K562 (cell line): ENCODE results near the gene ZER1. TPM values are rescaled to one million over a fixed set of nuclear protein-coding genes. Genes with fewer than 3 reads are reported as not detected.

Experiments
- CBX1 ChIP-seq: sonication (generic); IDR thresholded peaks from 2 replicates; pipeline ENCODE4 v1.6.1; 2016; ENCODE audit warnings: antibody characterized with exemption, low read depth, mild to moderate bottlenecking
- CBX8 ChIP-seq: fragments of 200-600 bp; sonication (generic); IDR thresholded peaks from 2 replicates; pipeline ENCODE4 v1.6.1; 2012; ENCODE audit warnings: borderline replicate concordance, mixed run types, low read depth, mild to moderate bottlenecking, moderate library complexity, mixed read lengths, low read length, control low read depth, inconsistent platforms; ENCODE audit not compliant: poor library complexity, severe bottlenecking; ENCODE audit errors: extremely low read depth
- CXXC5 ChIP-seq: fragments of 250-450 bp; sonication (Bioruptor Pico); IDR thresholded peaks from 2 replicates; pipeline ENCODE4 v1.8.0; 2022; ENCODE audit warnings: inconsistent platforms, mild to moderate bottlenecking, moderate library complexity
- FOS ChIP-seq: IDR thresholded peaks from 3 replicates; pipeline ENCODE4 v1.6.1; 2011; ENCODE audit not compliant: insufficient read length; ENCODE audit errors: extremely low read depth
- HDGF ChIP-seq: fragments of 450-650 bp; IDR thresholded peaks from 2 replicates; pipeline ENCODE4 v1.6.1; 2016
- LARP7 ChIP-seq: fragments of 450-650 bp; IDR thresholded peaks from 2 replicates; pipeline ENCODE4 v1.6.1; 2016
- MAX ChIP-seq: sonication (generic); formaldehyde crosslinking; IDR thresholded peaks from 2 replicates; pipeline ENCODE4 v1.9.0; 2022; ENCODE audit warnings: mild to moderate bottlenecking, missing genetic modification reagents
- MEF2D ChIP-seq: conservative IDR thresholded peaks from 2 replicates; pipeline ENCODE4 v1.6.1; 2016; ENCODE audit warnings: low read depth, missing genetic modification characterization, missing compliant biosample characterization
- MEIS2 ChIP-seq: fragments of 450-650 bp; IDR thresholded peaks from 2 replicates; pipeline ENCODE4 v1.6.1; 2014; ENCODE audit warnings: mild to moderate bottlenecking; ENCODE audit not compliant: partially characterized antibody
- MLLT1 ChIP-seq, 2 experiments: fragments of 450-650 bp; IDR thresholded peaks; 2 replicates each; pipeline ENCODE4 v1.6.1; 2016
- NCOA4 ChIP-seq: fragments of 450-650 bp; IDR thresholded peaks from 2 replicates; pipeline ENCODE4 v1.6.1; 2018; ENCODE audit warnings: mild to moderate bottlenecking; ENCODE audit not compliant: partially characterized antibody
- NCOA6 ChIP-seq: fragments of 450-650 bp; IDR thresholded peaks from 2 replicates; pipeline ENCODE4 v1.6.1; 2017; ENCODE audit warnings: mild to moderate bottlenecking
- NFE2L1 ChIP-seq: fragments of 450-650 bp; IDR thresholded peaks from 2 replicates; pipeline ENCODE4 v1.6.1; 2016; ENCODE audit warnings: missing genetic modification characterization, low read depth, mild to moderate bottlenecking, missing compliant biosample characterization, moderate library complexity, borderline replicate concordance
- NR1H2 ChIP-seq: sonication (generic); formaldehyde crosslinking; IDR thresholded peaks from 2 replicates; pipeline ENCODE4 v1.4.0; 2020; ENCODE audit warnings: mild to moderate bottlenecking, missing genetic modification reagents
- PHB ChIP-seq: fragments of 250-450 bp; sonication (Bioruptor Pico); IDR thresholded peaks from 2 replicates; pipeline ENCODE4 v1.5.0; 2021
- PRMT5 ChIP-seq: sonication (generic); formaldehyde crosslinking; IDR thresholded peaks from 2 replicates; pipeline ENCODE4 v1.5.0; 2020; ENCODE audit warnings: missing genetic modification reagents
- SIN3B ChIP-seq: fragments of 450-650 bp; IDR thresholded peaks from 2 replicates; pipeline ENCODE4 v1.6.1; 2017; ENCODE audit warnings: low read depth, mild to moderate bottlenecking, moderate library complexity
- SMARCA5 ChIP-seq: fragments of 450-650 bp; IDR thresholded peaks from 2 replicates; pipeline ENCODE4 v1.6.1; 2016
- SMARCC2 ChIP-seq: fragments of 450-650 bp; IDR thresholded peaks from 2 replicates; pipeline ENCODE4 v1.6.1; 2017; ENCODE audit warnings: antibody characterized with exemption, moderate library complexity, mild to moderate bottlenecking, low read depth
- SREBF2 ChIP-seq: sonication (generic); formaldehyde crosslinking; IDR thresholded peaks from 2 replicates; pipeline ENCODE4 v1.4.0; 2020; ENCODE audit warnings: mild to moderate bottlenecking, missing genetic modification reagents
- TBP ChIP-seq: optimal IDR thresholded peaks from 2 replicates; pipeline ENCODE3; 2011; ENCODE audit warnings: low read depth, low read length, improper control_type of control experiment
- ZFP91 ChIP-seq: sonication (generic); formaldehyde crosslinking; IDR thresholded peaks from 2 replicates; pipeline ENCODE4 v1.8.0; 2022; ENCODE audit warnings: mild to moderate bottlenecking, missing genetic modification reagents
- ZNF143 ChIP-seq: sonication (generic); formaldehyde crosslinking; IDR thresholded peaks from 2 replicates; pipeline ENCODE4 v1.9.0; 2022; ENCODE audit warnings: mild to moderate bottlenecking, missing genetic modification reagents
- ZNF146 ChIP-seq: IDR thresholded peaks from one replicate; pipeline ENCODE4 v1.6.1; 2018; ENCODE audit warnings: missing compliant biosample characterization; ENCODE audit not compliant: unreplicated experiment
- ZNF445 ChIP-seq: fragments of 250-450 bp; sonication (Bioruptor Pico); IDR thresholded peaks from 2 replicates; pipeline ENCODE4 v1.4.0; 2020; ENCODE audit warnings: low read depth, mild to moderate bottlenecking, moderate library complexity
- ZNF57 ChIP-seq: fragments of 450-650 bp; formaldehyde crosslinking; IDR thresholded peaks from 2 replicates; pipeline ENCODE4 v1.4.0; 2020; ENCODE audit warnings: mild to moderate bottlenecking, moderate library complexity
- ZNF699 ChIP-seq: fragments of 250-450 bp; sonication (Bioruptor Pico); IDR thresholded peaks from 2 replicates; pipeline ENCODE4 v1.8.0; 2021; ENCODE audit warnings: mild to moderate bottlenecking, moderate library complexity; ENCODE audit not compliant: insufficient replicate concordance
- ZSCAN32 ChIP-seq: fragments of 450-650 bp; formaldehyde crosslinking; IDR thresholded peaks from 2 replicates; pipeline ENCODE4 v1.4.0; 2020; ENCODE audit warnings: mild to moderate bottlenecking, moderate library complexity
- polyA plus RNA-seq, 8 experiments: library from polyadenylated mRNA; depleted of rRNA in 4 of 8; stranded (reverse) in 5 of 8; unstranded in 3 of 8; fragments of >200 nt; fragmentation: Nextera tagmentation in 2 of 8; fragmentation: Illumina TruSeq in 1 of 8; extraction: Ambion mirVana in 2 of 8; extraction: Trizol in 1 of 8; gene quantifications; 2 replicates each; pipeline versions ENCODE4 v1.2.1 to v1.2.3, GENCODE V29; 2011 to 2014; ENCODE audit warnings: inconsistent platforms in 1 of 8, missing spikeins in 1 of 8
- total RNA-seq, 7 experiments: library from RNA; depleted of rRNA in 6 of 7; stranded (reverse); fragments of >200 nt in 6 of 7; fragmentation: Illumina TruSeq in 2 of 7; extraction: Trizol in 2 of 7; gene quantifications; 2 replicates each; pipeline versions ENCODE4 v1.2.1 to v1.2.3, GENCODE V29; 2011 to 2021; ENCODE audit warnings: low replicate concordance in 1 of 7

ZER1 gene
- total and polyA plus RNA-seq, 9 of the 15 experiments (the other 6 are each of a cell fraction or from before 2014, with no cell fraction given), result 0.07 to 10.7 (median 6.2) TPM

- TF ChIP-seq MLLT1 (IDR thresholded peaks at IDR 0.05), result no peak
- no peak; the same call in 1 of the 2 replicates for TF ChIP-seq SMARCA5
- TF ChIP-seq SMARCC2, result no peak
- no peak for TF ChIP-seq ZNF57 (CRISPR knock-in tag)
- no peak for TF ChIP-seq NCOA4
- TF ChIP-seq CBX8, result no peak
- TF ChIP-seq CBX1, result peak; percentile 91; the same call in 1 of the 2 replicates
- 0 out of 2 replicates have a peak, but pooled peaks have one; percentile 42 for TF ChIP-seq MEF2D
- TF ChIP-seq NFE2L1 (tag), result no peak
- TF ChIP-seq ZNF699 (CRISPR knock-in tag), result no peak
- TF ChIP-seq ZNF143 (CRISPR knock-in tag), result no peak
- no peak for TF ChIP-seq ZNF146 (CRISPR knock-in tag)
- TF ChIP-seq NCOA6, result no peak
- TF ChIP-seq LARP7, result no peak
- TF ChIP-seq PRMT5 (CRISPR knock-in tag), result no peak
- peak; percentile 98 for TF ChIP-seq MAX (CRISPR knock-in tag)
- TF ChIP-seq FOS, result no peak
- no peak for TF ChIP-seq ZNF445 (CRISPR knock-in tag)
- TF ChIP-seq MEIS2, result peak; percentile 73
- no peak for TF ChIP-seq PHB (CRISPR knock-in tag)
- no peak for TF ChIP-seq ZSCAN32
- TF ChIP-seq SREBF2, result no peak
- TF ChIP-seq CXXC5 (CRISPR knock-in tag), result peak; percentile 98
- peak; percentile 84 for TF ChIP-seq SIN3B
- peak; percentile 96 for TF ChIP-seq NR1H2
- TF ChIP-seq ZFP91 (CRISPR knock-in tag), result peak; percentile 67; the same call in 1 of the 2 replicates
- peak; percentile 65 for TF ChIP-seq TBP
- TF ChIP-seq HDGF, result no peak
Measured at GRCh38 chr9:128786681-128787601, 15.2 kb upstream of the ZER1 start, which contains the start of gene TBC1D13 (continued).
